Measurements from ENCODE around the gene MAPKAP1.

DNA sequence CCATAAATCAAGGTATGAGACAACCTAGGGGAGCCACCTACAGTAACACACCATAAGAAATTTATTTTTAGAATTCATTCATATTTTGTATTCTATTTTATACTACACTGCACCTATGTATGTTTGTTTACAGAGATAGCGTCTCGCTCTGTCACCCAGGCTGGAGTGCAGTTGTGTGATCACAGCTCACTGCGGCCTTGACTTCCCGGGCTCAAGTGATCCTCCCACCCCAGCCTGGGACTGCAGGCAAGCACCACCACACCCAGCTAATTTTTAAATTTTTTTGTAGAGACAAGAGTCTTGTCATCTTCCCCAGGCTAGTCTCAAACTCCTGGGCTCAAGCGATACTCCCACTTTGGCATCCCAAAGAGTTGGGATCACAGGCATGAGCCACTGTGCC lies 25.4 kb downstream of the MAPKAP1 start:
- no peak for TF ChIP-seq KDM1A (CRISPR knock-in tag; IDR thresholded peaks at IDR 0.05)
- no peak for TF ChIP-seq MTF1 (CRISPR knock-in tag; IDR thresholded peaks at IDR 0.05)
- no peak for TF ChIP-seq BRCA1 (CRISPR knock-in tag; IDR thresholded peaks at IDR 0.05)
- no peak for TF ChIP-seq SP2 (CRISPR knock-in tag; IDR thresholded peaks at IDR 0.05)
- no peak for TF ChIP-seq ZNF17 (CRISPR knock-in tag; IDR thresholded peaks at IDR 0.05)
- no peak for TF ChIP-seq SIN3A (IDR thresholded peaks at IDR 0.05; ENCODE audit: borderline replicate concordance, low read depth, low read length)
- no peak for TF ChIP-seq EZH2 (conservative IDR thresholded peaks at IDR 0.05; ENCODE audit: low read depth, low read length)
- no peak for TF ChIP-seq ARHGAP35 (CRISPR knock-in tag; IDR thresholded peaks at IDR 0.05; ENCODE audit: borderline replicate concordance)
- no peak for TF ChIP-seq SP1 (IDR thresholded peaks at IDR 0.05)
- no peak for TF ChIP-seq SP1 (CRISPR knock-in tag; IDR thresholded peaks at IDR 0.05)
- TF ChIP-seq PITX1 (CRISPR knock-in tag; IDR thresholded peaks at IDR 0.05) = no peak
- TF ChIP-seq NFE2L1 (CRISPR knock-in tag; IDR thresholded peaks at IDR 0.05; ENCODE audit: borderline replicate concordance) = no peak
- no peak for TF ChIP-seq POLR2A (IDR thresholded peaks at IDR 0.05; ENCODE audit: insufficient read depth in 1 of 2, low read depth in 2 of 2, low read length in 2 of 2)

Data from HepG2 (cell line).